Activated CD8-positive, alpha-beta memory T cell treated with anti-CD3 and anti-CD28 coated beads, Interleukin-2, amount 50 U/mL, for 24 hours (primary cell): ENCODE measurements around the gene DNMBP.

Experiments
- DNase-seq: peaks from one replicate; pipeline ENCODE4 v3.0.0-alpha.2; 2020; ENCODE audit errors: extremely low read depth

The DNMBP gene

DNA sequence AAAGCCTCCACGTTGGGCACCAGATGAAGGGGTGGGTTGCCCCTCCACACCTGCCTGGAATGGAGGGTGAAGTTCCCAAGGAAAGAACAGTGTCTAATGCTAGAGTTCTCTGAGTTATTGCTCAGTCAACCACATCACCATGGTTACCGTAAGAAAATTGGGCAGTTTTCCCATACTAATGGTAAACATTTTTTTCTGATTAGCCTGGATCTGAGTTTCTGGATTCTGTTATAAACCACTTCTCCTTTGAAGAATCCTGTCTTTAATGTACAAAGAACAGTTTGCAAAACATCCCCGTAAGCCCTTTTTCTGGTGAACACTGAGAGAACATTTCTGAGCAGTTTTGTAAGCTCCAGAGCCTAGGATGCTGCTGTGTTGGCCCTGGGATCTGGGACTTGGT, 181.8 kb downstream of the DNMBP start:
- DNase-seq: no peak
